Esophagus squamous epithelium (tissue), 5 donors: ENCODE results near the gene P3H2. TPM values are rescaled to one million over a fixed set of nuclear protein-coding genes. Genes with fewer than 3 reads are reported as not detected.
"Not testable (repeated sequence)": the region's sequence is repeated elsewhere in the genome, so short reads cannot be mapped to it uniquely, and the experiment has no call there.

ENCODE experiments used
- DNase-seq: peaks from one replicate; lab custom pipeline; 2025; lab: John Stamatoyannopoulos, UW
- H3K27ac ChIP-seq, 4 donors: fragments of 200-600 bp; sonication (generic); one replicate each; pipeline ENCODE4 v1.5.1; 2016 to 2019; ENCODE audit warnings: mild to moderate bottlenecking in 1 of 4
- H3K27me3 ChIP-seq, 4 donors: fragments of 200-600 bp; sonication (generic); 1 replicate in 3 of 4; 2 replicates in 1 of 4; pipeline versions ENCODE4 v1.5.1 to v1.6.0; 2017 to 2021; ENCODE audit warnings: antibody characterized with exemption in 1 of 4
- H3K36me3 ChIP-seq, 3 donors: fragments of 200-600 bp; sonication (generic); one replicate each; pipeline ENCODE4 v1.5.1; 2016 to 2019
- H3K4me1 ChIP-seq, 3 donors: fragments of 200-600 bp; sonication (generic); one replicate each; pipeline ENCODE4 v1.5.1; 2017 to 2019
- H3K4me3 ChIP-seq, 4 donors: fragments of 200-600 bp; sonication (generic); 1 replicate in 3 of 4; 2 replicates in 1 of 4; pipeline ENCODE4 v1.5.1; 2016 to 2019; ENCODE audit warnings: mild to moderate bottlenecking in 2 of 4, moderate library complexity in 1 of 4
- H3K9me3 ChIP-seq, 3 donors: fragments of 200-600 bp; sonication (generic); one replicate each; pipeline ENCODE4 v1.5.1; 2016 to 2019
- CTCF ChIP-seq, 6 experiments: fragments of 450-650 bp in 4 of 6; fragments of 200-600 bp in 2 of 6; sonication (generic) in 2 of 6; IDR thresholded peaks; one replicate each; pipeline ENCODE4 v1.5.1; 2016 to 2019; ENCODE audit warnings: antibody characterized with exemption in 6 of 6, mild to moderate bottlenecking in 4 of 6, moderate library complexity in 4 of 6
- POLR2A ChIP-seq, 4 donors: fragments of 450-650 bp; IDR thresholded peaks; one replicate each; pipeline ENCODE4 v1.6.1; 2017; ENCODE audit warnings: antibody characterized with exemption in 4 of 4, mild to moderate bottlenecking in 4 of 4, moderate library complexity in 3 of 4
- WGBS, 2 donors: methylation state at CpG; one replicate each; pipeline ENCODE4 v1.1.5; 2018; 5-methylcytosine and 5-hydroxymethylcytosine counted together
- intact Hi-C: fragments of 100-400 bp; cut with DNase I; formaldehyde crosslinking; loops from one replicate; pipeline ENCODE4 v1.15.0; 2022
- total RNA-seq, 4 donors: library from RNA; depleted of rRNA; stranded (reverse); fragments of >200 nt; gene quantifications; one replicate each; pipeline ENCODE4 v1.1.0, GENCODE V29; 2016
- donor health status: DM: yes; HTN: yes; CAD: no.

Gene P3H2
- total RNA-seq, 4 donors from 2014 or later, result 16.5 to 41.2 (median 34.0) TPM

- no peak overlapping the region for H3K4me3 ChIP-seq
- no peak for DNase-seq
- no peak for TF ChIP-seq CTCF (IDR thresholded peaks at IDR 0.05)
- TF ChIP-seq POLR2A (IDR thresholded peaks at IDR 0.05), result no peak
- H3K9me3 ChIP-seq, result no peaks in the 10 kb centered on the region
- H3K4me1 ChIP-seq, result peaks cover 0 to 15% (median 0%) of the 10 kb centered on the region in 3 donors
- intact Hi-C loops, result no loop called here
- no peaks in the 10 kb centered on the region for H3K27me3 ChIP-seq
- 82 to 90% methylated on average over 4 of the region's 4 CpGs for WGBS, 2 donors
- no peak overlapping the region for H3K27ac ChIP-seq
- H3K36me3 ChIP-seq, result no peaks in the 10 kb centered on the region
Measured at GRCh38 chr3:190166948-190167347, 46.3 kb upstream of the P3H2 start.

GRCh38 chr3:190165253-190165652, 44.6 kb upstream of the P3H2 start:
- Histone ChIP-seq H3K9me3 (no peaks in the 10 kb centered on the region), H3K36me3 (no peaks in the 10 kb centered on the region), H3K4me1 (peaks cover 0 to 12% (median 0%) of the 10 kb centered on the region in 3 donors), H3K4me3 (no peak overlapping the region), H3K27me3 (no peaks in the 10 kb centered on the region), H3K27ac (no peak overlapping the region)
- intact Hi-C loops, result no loop called here
- DNase-seq, result no peak
- TF ChIP-seq CTCF (IDR thresholded peaks at IDR 0.05) (no peak), POLR2A (IDR thresholded peaks at IDR 0.05) (no peak)

- H3K4me3 ChIP-seq, H3K27ac ChIP-seq, H3K27me3 ChIP-seq, H3K4me1 ChIP-seq, DNase-seq, H3K9me3 ChIP-seq, intact Hi-C loops, H3K36me3 ChIP-seq: not testable (repeated sequence)
- 91 to 95% methylated on average over 6 to 8 of the region's 9 CpGs for WGBS, 2 donors
Measured at GRCh38 chr3:190162013-190162412, 41.3 kb upstream of the P3H2 start.

- no peaks in the 10 kb centered on the region for H3K27me3 ChIP-seq
- TF ChIP-seq POLR2A (IDR thresholded peaks at IDR 0.05) (no peak), CTCF (IDR thresholded peaks at IDR 0.05) (no peak)
- no peak overlapping the region for H3K27ac ChIP-seq
- H3K4me1 ChIP-seq, result peaks cover 0 to 19% (median 0%) of the 10 kb centered on the region in 3 donors
- H3K36me3 ChIP-seq, result no peaks in the 10 kb centered on the region
- no peak for DNase-seq
- intact Hi-C loops, result no loop called here
- 76 to 85% methylated on average over 5 of the region's 5 CpGs for WGBS, 2 donors
- H3K9me3 ChIP-seq, result no peaks in the 10 kb centered on the region
- H3K4me3 ChIP-seq, result no peak overlapping the region
Measured at GRCh38 chr3:190159902-190160435, 39.3 kb upstream of the P3H2 start.

GRCh38 chr3:190158261-190158660, 37.6 kb upstream of the P3H2 start:
- Histone ChIP-seq H3K4me3 (no peak overlapping the region), H3K27ac (no peak overlapping the region), H3K27me3 (no peaks in the 10 kb centered on the region), H3K4me1 (peaks cover 0 to 20% (median 0%) of the 10 kb centered on the region in 3 donors), H3K36me3 (no peaks in the 10 kb centered on the region), H3K9me3 (no peaks in the 10 kb centered on the region)
- DNase-seq, result no peak
- 34 to 47% methylated on average over 2 of the region's 2 CpGs for WGBS, 2 donors
- intact Hi-C loops, result no loop called here
- no peak for TF ChIP-seq CTCF (IDR thresholded peaks at IDR 0.05)
- no peak for TF ChIP-seq POLR2A (IDR thresholded peaks at IDR 0.05)

- Histone ChIP-seq H3K4me1 (peaks cover 0 to 20% (median 0%) of the 10 kb centered on the region in 3 donors), H3K36me3 (no peaks in the 10 kb centered on the region), H3K4me3 (no peak overlapping the region), H3K9me3 (no peaks in the 10 kb centered on the region), H3K27ac (peak overlapping the region; percentile 75 to 91 (median 83)), H3K27me3 (no peaks in the 10 kb centered on the region)
- intact Hi-C loops, result no loop called here
- WGBS, 2 donors, result 17 to 28% methylated on average over 4 of the region's 4 CpGs
- TF ChIP-seq CTCF (IDR thresholded peaks at IDR 0.05) (no peak), POLR2A (IDR thresholded peaks at IDR 0.05) (no peak)
- no peak for DNase-seq
Measured at GRCh38 chr3:190155752-190156151, 35.1 kb upstream of the P3H2 start.
